NCI-H146 treated with DMSO at 0.1 percent for 48 hours (cell line): ENCODE measurements around the gene ASGR1.
A peak's percentile ranks its signal among the peaks of the same experiment; 100 is the strongest.

Source experiments
- DNase-seq: peaks from one replicate; lab custom pipeline; 2025; ENCODE audit not compliant: unreplicated experiment; lab: John Stamatoyannopoulos, UW

The ASGR1 gene

DNA sequence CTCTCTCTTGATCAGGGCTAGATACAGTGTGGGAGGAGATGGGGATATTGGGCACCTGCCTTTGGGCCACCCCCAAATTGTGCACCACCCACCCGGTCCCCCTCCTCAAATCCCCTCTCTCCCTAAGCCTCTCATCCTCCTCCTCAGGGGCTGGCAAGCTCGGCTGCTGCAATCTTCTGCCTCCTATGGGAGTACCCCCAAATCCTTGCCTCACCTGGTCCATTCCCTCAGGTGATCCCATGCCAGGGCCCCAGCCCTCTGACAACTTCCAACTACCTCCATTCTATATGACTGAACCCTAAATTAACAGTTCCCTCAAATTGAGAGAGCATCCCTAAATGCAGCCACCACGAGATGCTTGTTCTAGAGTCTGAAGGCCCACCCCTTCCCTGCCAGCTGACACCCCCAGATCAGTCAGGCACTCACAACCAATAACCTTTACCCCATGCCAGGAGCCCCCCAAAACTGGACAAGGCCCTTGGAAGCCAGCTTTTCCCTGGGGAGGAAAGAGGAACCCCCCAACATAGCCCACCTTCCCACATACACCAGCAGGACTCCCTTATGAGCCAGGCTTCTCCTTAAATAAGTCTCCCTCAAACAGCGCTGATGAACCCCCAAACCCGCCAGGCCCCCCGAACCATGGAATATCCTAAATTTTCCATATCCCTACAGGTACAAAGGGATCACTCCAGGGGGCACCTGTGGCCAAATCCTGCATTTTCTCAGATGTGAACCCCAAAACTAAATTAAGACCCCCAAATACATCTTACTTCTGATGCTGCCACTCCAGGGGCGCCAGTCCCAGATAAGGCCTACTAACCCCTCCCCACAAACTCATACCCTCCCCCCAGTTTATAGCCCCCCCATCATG is 37.3 kb upstream of the ASGR1 start:
- DNase-seq = no peak

DNA sequence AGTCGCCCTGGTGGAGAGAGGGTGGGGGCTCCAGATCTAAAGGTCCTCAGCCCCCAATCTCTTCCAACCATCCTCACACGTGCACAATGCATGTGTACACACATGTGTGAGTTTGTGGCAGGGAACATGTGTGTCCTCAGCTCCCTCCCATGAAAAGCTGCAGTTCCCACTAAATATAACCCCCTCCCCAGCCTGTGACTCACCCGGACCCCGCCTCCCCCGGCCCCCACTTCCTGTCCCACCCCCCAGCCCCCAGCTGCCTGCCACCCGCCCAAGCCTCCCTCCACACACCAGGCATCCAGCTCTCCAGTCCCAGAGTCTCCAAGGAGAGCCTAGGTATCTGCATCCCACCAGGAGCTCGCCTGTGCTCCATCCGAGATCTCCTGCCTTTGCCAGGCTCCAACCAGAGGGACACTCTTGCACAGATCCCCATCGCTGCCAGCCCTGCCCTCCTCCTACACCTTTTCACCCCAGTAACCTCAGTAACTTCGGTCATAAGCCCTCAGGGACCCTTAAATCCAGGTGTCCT is 36.5 kb upstream of the ASGR1 start:
- no peak for DNase-seq

- DNase-seq = no peak
Measured at GRCh38 chr17:7215136-7215638, 36.0 kb upstream of the ASGR1 start.

- DNase-seq = peak; percentile 94
Measured at GRCh38 chr17:7214300-7215135, 35.3 kb upstream of the ASGR1 start.

GRCh38 chr17:7213895-7214299 is 34.7 kb upstream of the ASGR1 start:
- peak; percentile 92 for DNase-seq

DNA sequence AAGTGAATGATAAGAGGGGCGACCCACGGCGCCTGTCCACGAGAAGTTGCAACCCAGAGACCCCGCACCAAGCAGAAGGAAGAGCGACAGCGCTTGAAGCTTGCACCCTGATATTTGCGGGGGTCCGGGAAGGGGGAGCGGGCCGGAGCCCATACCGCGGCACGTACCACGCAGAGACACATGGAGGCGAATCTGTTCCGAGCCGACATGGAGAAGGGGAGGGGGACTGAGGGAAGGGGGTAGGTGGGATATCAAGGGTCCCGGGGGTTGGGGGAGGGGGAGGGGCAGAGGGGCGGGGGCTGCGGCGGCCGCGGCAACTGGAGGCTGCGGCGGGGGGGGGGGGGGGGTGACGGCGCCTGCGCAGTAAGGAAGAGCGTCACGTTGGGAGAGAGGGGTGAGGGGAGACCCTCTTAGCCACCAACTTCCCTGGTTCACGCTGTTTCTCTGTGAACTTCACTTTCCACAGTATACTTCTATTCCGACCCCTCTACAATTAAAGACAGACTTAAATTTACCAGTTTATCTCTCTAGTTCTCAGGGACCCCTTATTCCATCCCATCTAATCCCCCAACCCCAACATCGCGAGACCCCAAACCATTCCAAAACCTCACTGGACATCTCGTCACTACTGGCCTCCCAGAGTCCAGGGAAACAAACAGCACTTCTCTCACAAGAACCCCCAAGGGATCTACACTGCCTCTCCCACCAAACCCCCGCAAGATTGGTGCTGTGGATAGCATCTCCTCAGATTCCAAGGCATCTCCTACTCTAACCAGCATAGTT is 32.5 kb upstream of the ASGR1 start:
- no peak for DNase-seq

GRCh38 chr17:7208754-7209460 is 29.7 kb upstream of the ASGR1 start:
- DNase-seq = no peak

DNA sequence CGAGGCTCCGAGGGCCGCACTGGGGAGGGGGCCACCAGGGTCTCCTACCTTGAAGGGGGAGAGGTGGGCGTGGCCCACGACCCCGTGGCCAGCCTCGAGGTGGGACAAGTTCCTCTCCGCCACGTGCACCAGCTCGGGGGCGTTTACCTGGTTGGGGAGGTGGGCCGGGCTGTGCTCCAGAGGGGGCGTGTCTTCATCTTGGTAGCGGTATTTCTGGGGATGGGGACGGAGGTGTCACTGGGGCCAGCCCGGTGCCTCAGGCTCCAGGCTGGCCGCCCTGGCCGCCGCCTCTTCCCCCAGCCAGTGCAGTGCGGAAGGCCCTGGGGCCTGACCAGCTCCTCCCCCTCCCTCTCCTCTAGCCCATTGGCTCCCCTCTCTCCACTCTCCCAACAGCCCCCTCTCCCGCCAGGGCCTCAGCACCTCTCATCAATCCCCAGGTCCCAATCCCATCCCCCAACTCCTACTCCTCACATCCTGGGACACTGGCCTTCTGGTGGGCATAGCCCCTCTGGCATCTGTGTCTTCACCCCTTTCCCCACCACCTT is 28.9 kb upstream of the ASGR1 start:
- no peak for DNase-seq

GRCh38 chr17:7207120-7208001 is 28.2 kb upstream of the ASGR1 start:
- no peak for DNase-seq

- DNase-seq = no peak
Measured at GRCh38 chr17:7205561-7205960, 26.4 kb upstream of the ASGR1 start.

GRCh38 chr17:7204828-7205461 is 25.8 kb upstream of the ASGR1 start:
- DNase-seq = peak; percentile 85

- DNase-seq = no peak
Measured at GRCh38 chr17:7204336-7204735, 25.2 kb upstream of the ASGR1 start.

- DNase-seq = no peak
Measured at GRCh38 chr17:7203391-7203790, 24.2 kb upstream of the ASGR1 start.

- no peak for DNase-seq
Measured at GRCh38 chr17:7196651-7197401, 17.7 kb upstream of the ASGR1 start.

DNA sequence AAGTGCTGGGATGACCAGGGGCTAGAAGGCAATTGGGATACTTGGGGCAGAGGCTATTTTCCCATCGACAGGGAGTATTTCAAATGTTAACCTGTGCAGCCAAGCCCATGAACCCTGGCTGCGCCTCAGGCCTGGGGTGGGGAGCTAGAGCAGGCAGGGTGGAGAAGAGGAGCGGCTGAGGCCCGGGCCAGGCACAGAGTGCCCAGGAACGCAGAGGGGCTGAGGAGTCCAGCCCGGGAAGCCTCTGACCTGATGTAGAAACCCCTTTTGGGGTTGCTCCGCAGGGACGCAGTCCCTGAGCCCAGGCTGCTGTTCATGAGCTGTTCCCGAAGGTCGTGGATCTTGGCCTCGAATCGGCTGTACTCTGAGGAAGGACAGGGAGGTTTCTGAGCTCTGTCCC is 16.8 kb upstream of the ASGR1 start:
- DNase-seq = no peak

DNA sequence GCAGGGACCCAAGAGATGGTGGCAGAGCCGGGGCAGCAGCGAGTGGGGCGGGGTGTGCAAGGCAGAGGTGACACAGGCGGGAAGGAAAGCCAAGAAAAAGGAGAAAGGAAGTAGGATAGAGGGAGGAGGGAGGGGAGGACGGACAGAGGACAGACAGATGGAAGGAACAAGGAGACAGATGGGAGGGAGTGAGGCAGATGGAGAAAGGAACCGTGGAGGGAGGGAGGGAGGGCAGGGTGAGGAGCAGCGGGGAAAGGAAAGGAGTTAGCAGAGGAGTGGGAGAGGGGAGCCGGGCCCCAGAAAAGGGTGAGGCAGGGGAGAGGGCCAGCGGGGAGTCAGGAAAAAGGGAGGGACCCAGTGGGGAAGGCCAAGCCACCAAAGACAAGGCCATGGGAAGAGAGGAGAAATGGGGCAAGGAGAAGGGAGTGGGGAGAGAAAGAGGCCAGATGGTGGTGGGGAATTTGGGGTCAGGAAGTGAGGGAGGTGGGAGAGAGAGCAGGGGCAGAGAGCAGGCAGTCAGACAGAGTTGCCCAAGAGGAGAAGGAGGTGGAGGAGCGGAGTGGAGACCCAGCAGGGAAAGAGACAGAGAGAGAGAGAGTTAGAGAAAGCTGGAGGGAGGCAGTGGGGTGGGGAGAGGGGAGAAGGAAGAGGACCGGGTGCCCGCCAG is 13.2 kb upstream of the ASGR1 start:
- no peak for DNase-seq

- DNase-seq = no peak
Measured at GRCh38 chr17:7191571-7192270, 12.6 kb upstream of the ASGR1 start.
